Measurements from ENCODE around the gene RBM28. TPM values are rescaled to one million over a fixed set of nuclear protein-coding genes. Genes with fewer than 3 reads are reported as not detected.
A peak's percentile ranks its signal among the peaks of the same experiment; 100 is the strongest.

Gene RBM28
- total and polyA plus RNA-seq, 8 donors, result 8.1 to 319 (median 25.9) TPM

GRCh38 chr7:128275681-128276080, 68.0 kb downstream of the RBM28 start:
- intact Hi-C loops (cut with DNase I; ENCODE audit: low total_unique reads), result no loop called here
- H3K27ac ChIP-seq, result no peak overlapping the region
- WGBS, 5 donors, result 82 to 92% (median 86%) methylated on average over 4 of the region's 4 CpGs
- H3K27me3 ChIP-seq, result peaks cover 0 to 24% (median 16%) of the 10 kb centered on the region in 3 donors
- peaks cover 8 to 16% (median 15%) of the 10 kb centered on the region in 4 donors for H3K4me1 ChIP-seq
- H3K9me3 ChIP-seq, result peaks cover 7 to 24% (median 10%) of the 10 kb centered on the region in 4 donors
- DNase-seq, result no peak
- H3K4me3 ChIP-seq, result no peak overlapping the region
- no peak for TF ChIP-seq POLR2A (IDR thresholded peaks at IDR 0.05)
- TF ChIP-seq, protein P1, sequence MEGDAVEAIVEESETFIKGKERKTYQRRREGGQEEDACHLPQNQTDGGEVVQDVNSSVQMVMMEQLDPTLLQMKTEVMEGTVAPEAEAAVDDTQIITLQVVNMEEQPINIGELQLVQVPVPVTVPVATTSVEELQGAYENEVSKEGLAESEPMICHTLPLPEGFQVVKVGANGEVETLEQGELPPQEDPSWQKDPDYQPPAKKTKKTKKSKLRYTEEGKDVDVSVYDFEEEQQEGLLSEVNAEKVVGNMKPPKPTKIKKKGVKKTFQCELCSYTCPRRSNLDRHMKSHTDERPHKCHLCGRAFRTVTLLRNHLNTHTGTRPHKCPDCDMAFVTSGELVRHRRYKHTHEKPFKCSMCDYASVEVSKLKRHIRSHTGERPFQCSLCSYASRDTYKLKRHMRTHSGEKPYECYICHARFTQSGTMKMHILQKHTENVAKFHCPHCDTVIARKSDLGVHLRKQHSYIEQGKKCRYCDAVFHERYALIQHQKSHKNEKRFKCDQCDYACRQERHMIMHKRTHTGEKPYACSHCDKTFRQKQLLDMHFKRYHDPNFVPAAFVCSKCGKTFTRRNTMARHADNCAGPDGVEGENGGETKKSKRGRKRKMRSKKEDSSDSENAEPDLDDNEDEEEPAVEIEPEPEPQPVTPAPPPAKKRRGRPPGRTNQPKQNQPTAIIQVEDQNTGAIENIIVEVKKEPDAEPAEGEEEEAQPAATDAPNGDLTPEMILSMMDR (IDR thresholded peaks at IDR 0.05), result no peak
- TF ChIP-seq EP300 (IDR thresholded peaks at IDR 0.05), result no peak
- no peak for TF ChIP-seq POLR2AphosphoS5 (IDR thresholded peaks at IDR 0.05)
- H3K36me3 ChIP-seq, result no peaks in the 10 kb centered on the region

DNA sequence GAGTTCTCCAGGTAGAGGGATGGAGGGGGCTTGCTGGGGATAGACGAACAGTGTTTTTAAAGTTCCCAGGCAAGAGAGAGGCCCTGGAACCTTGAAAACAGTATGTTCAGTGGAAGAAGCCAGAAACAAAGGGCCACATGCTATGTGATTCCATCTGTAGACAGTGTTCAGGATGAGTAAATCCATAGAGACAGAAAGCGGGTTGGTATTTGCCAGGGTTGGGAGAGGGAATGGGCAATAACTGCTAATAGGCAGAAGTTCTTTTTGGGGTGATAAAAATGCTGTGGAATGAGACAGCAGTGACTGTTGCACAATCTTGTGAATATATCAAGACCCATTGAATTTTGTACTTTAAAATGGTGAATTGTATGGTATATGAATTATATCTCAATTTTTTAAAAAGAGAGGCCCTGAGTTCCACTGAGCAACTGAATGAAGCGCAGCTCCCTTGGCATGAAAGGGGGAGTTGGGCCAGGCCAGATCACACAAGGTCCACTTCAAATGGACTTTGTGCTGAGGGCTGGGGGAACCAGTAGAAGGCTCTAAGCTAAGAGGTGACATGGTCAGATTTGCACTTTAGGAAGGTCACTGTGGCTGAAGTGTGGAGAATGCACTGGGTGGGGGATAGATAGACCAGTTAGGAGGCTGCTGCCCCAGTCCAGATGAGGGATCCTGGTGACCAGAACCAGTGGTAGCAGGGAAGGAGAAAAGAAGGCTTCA, 68.7 kb downstream of the RBM28 start:
- intact Hi-C loops (cut with DNase I; ENCODE audit: low total_unique reads), result no loop called here
- Histone ChIP-seq H3K27me3 (peaks cover 0 to 31% (median 22%) of the 10 kb centered on the region in 3 donors), H3K27ac (no peak overlapping the region), H3K4me1 (peaks cover 8 to 19% (median 17%) of the 10 kb centered on the region in 4 donors), H3K36me3 (no peaks in the 10 kb centered on the region), H3K9me3 (peaks cover 1 to 18% (median 5%) of the 10 kb centered on the region in 4 donors), H3K4me3 (no peak overlapping the region)
- TF ChIP-seq POLR2AphosphoS5 (IDR thresholded peaks at IDR 0.05), result no peak
- TF ChIP-seq EP300 (IDR thresholded peaks at IDR 0.05), result no peak
- TF ChIP-seq, protein P1 (IDR thresholded peaks at IDR 0.05), result no peak
- no peak for TF ChIP-seq POLR2A (IDR thresholded peaks at IDR 0.05)
- 37 to 65% (median 62%) methylated on average over 3 of the region's 3 CpGs for WGBS, 5 donors
- DNase-seq, result no peak

- Histone ChIP-seq H3K27ac (no peak overlapping the region), H3K36me3 (no peaks in the 10 kb centered on the region), H3K27me3 (peaks cover 0 to 33% (median 22%) of the 10 kb centered on the region in 3 donors), H3K9me3 (peaks cover 0 to 11% (median 0%) of the 10 kb centered on the region in 4 donors), H3K4me1 (peaks cover 8 to 19% (median 17%) of the 10 kb centered on the region in 4 donors), H3K4me3 (no peak overlapping the region)
- 71 to 80% (median 78%) methylated on average over 4 of the region's 4 CpGs for WGBS, 5 donors
- no peak for TF ChIP-seq EP300 (IDR thresholded peaks at IDR 0.05)
- TF ChIP-seq, protein P1 (IDR thresholded peaks at IDR 0.05), result no peak
- no peak for TF ChIP-seq POLR2AphosphoS5 (IDR thresholded peaks at IDR 0.05)
- no peak for TF ChIP-seq POLR2A (IDR thresholded peaks at IDR 0.05)
- DNase-seq, result no peak
- intact Hi-C loops (cut with DNase I; ENCODE audit: low total_unique reads), result no loop called here
Measured at GRCh38 chr7:128274246-128274883, 69.3 kb downstream of the RBM28 start.

GRCh38 chr7:128271942-128272481, 71.7 kb downstream of the RBM28 start:
- no peak for TF ChIP-seq EP300 (IDR thresholded peaks at IDR 0.05)
- TF ChIP-seq POLR2A (IDR thresholded peaks at IDR 0.05), result no peak
- TF ChIP-seq, protein P1 (IDR thresholded peaks at IDR 0.05), result no peak
- TF ChIP-seq POLR2AphosphoS5 (IDR thresholded peaks at IDR 0.05), result no peak
- no peaks in the 10 kb centered on the region for H3K36me3 ChIP-seq
- intact Hi-C loops (cut with DNase I; ENCODE audit: low total_unique reads), result no loop called here
- DNase-seq, result peak in 1 of 2 donors; percentile 16
- H3K27me3 ChIP-seq, result peaks cover 0 to 33% (median 22%) of the 10 kb centered on the region in 3 donors
- peak overlapping the region; percentile 37 to 49 (median 40) for H3K4me3 ChIP-seq
- H3K4me1 ChIP-seq, result peaks cover 14 to 27% (median 24%) of the 10 kb centered on the region in 4 donors
- no peaks in the 10 kb centered on the region for H3K9me3 ChIP-seq
- WGBS, 5 donors, result 19 to 31% (median 21%) methylated on average over 22 to 30 of the region's 30 CpGs
- H3K27ac ChIP-seq, result peak overlapping the region in 1 of 5 donors; percentile 8
